Activated T-cell treated with anti-CD3 and anti-CD28 coated beads, Interleukin-2, amount 50 U/mL, for 4 hours (primary cell): ENCODE results near the gene GOLGA6L10. TPM values are rescaled to one million over a fixed set of nuclear protein-coding genes. Genes with fewer than 3 reads are reported as not detected.
"Not testable (repeated sequence)": the region's sequence is repeated elsewhere in the genome, so short reads cannot be mapped to it uniquely, and the experiment has no call there.

Source experiments
- ATAC-seq, 2 donors: fragments of 200-7000 bp; cut with Tn5 transposase; one replicate each; pipeline ENCODE4 v1.10.0; 2021
- DNase-seq: peaks from one replicate; pipeline ENCODE4 v3.0.0-alpha.2; 2020
- H3K27me3 Mint-ChIP-seq: one replicate; pipeline ENCODE4 v1.8.0; 2021; ENCODE audit warnings: low read depth, mixed read lengths
- H3K36me3 Mint-ChIP-seq: one replicate; pipeline ENCODE4 v1.8.0; 2022; ENCODE audit warnings: mixed read lengths; ENCODE audit not compliant: insufficient read depth
- H3K4me1 Mint-ChIP-seq: one replicate; pipeline ENCODE4 v1.8.0; 2021; ENCODE audit warnings: low read depth, mixed read lengths
- H3K4me3 Mint-ChIP-seq: one replicate; pipeline ENCODE4 v1.8.0; 2021; ENCODE audit warnings: mild to moderate bottlenecking, moderate library complexity, mixed read lengths
- H3K9me3 Mint-ChIP-seq: one replicate; pipeline ENCODE4 v1.8.0; 2021; ENCODE audit warnings: mixed read lengths
- total RNA-seq, 3 donors: library from RNA; stranded (reverse); gene quantifications; one replicate each; pipeline ENCODE4 v1.2.1, GENCODE V29; 2021

Gene GOLGA6L10
- total RNA-seq, 3 donors from 2014 or later = 0.42 to 1.1 TPM; not detected in 1

- H3K4me1 Mint-ChIP-seq, H3K36me3 Mint-ChIP-seq, H3K27me3 Mint-ChIP-seq, DNase-seq, H3K9me3 Mint-ChIP-seq, ATAC-seq, H3K4me3 Mint-ChIP-seq: not testable (repeated sequence)
These were observed 13.5 kb upstream of the GOLGA6L10 start for GRCh38 chr15:82362790-82363189.

GRCh38 chr15:82360618-82361017 lies 11.3 kb upstream of the GOLGA6L10 start:
- H3K4me3 Mint-ChIP-seq, H3K4me1 Mint-ChIP-seq, H3K27me3 Mint-ChIP-seq, ATAC-seq, H3K9me3 Mint-ChIP-seq, DNase-seq, H3K36me3 Mint-ChIP-seq: not testable (repeated sequence)

- H3K36me3 Mint-ChIP-seq, ATAC-seq, H3K4me1 Mint-ChIP-seq, H3K9me3 Mint-ChIP-seq, H3K27me3 Mint-ChIP-seq, H3K4me3 Mint-ChIP-seq, DNase-seq: not testable (repeated sequence)
These were observed 5.8 kb upstream of the GOLGA6L10 start for GRCh38 chr15:82355055-82355454.

- ATAC-seq, DNase-seq, H3K27me3 Mint-ChIP-seq, H3K4me1 Mint-ChIP-seq, H3K4me3 Mint-ChIP-seq, H3K36me3 Mint-ChIP-seq, H3K9me3 Mint-ChIP-seq: not testable (repeated sequence)
These were observed 5.3 kb upstream of the GOLGA6L10 start for GRCh38 chr15:82354546-82354945.

- ATAC-seq, DNase-seq, H3K4me1 Mint-ChIP-seq, H3K9me3 Mint-ChIP-seq, H3K4me3 Mint-ChIP-seq, H3K27me3 Mint-ChIP-seq, H3K36me3 Mint-ChIP-seq: not testable (repeated sequence)
These were observed 1.6 kb downstream of the GOLGA6L10 start for GRCh38 chr15:82347645-82348044.

- H3K27me3 Mint-ChIP-seq, ATAC-seq, H3K4me1 Mint-ChIP-seq, DNase-seq, H3K4me3 Mint-ChIP-seq, H3K36me3 Mint-ChIP-seq, H3K9me3 Mint-ChIP-seq: not testable (repeated sequence)
These were observed 4.1 kb downstream of the GOLGA6L10 start for GRCh38 chr15:82345176-82345575.

GRCh38 chr15:82344421-82344820 lies 4.9 kb downstream of the GOLGA6L10 start:
- DNase-seq, H3K4me1 Mint-ChIP-seq, H3K36me3 Mint-ChIP-seq, H3K27me3 Mint-ChIP-seq, H3K4me3 Mint-ChIP-seq, ATAC-seq, H3K9me3 Mint-ChIP-seq: not testable (repeated sequence)

- DNase-seq, H3K27me3 Mint-ChIP-seq, H3K4me1 Mint-ChIP-seq, H3K9me3 Mint-ChIP-seq, H3K36me3 Mint-ChIP-seq, ATAC-seq, H3K4me3 Mint-ChIP-seq: not testable (repeated sequence)
These were observed 5.4 kb downstream of the GOLGA6L10 start for GRCh38 chr15:82343851-82344250.

GRCh38 chr15:82342632-82343374 lies 6.5 kb downstream of the GOLGA6L10 start:
- not testable (repeated sequence) for H3K9me3 Mint-ChIP-seq, H3K4me3 Mint-ChIP-seq, DNase-seq, H3K27me3 Mint-ChIP-seq, ATAC-seq, H3K4me1 Mint-ChIP-seq, H3K36me3 Mint-ChIP-seq

- H3K36me3 Mint-ChIP-seq, H3K27me3 Mint-ChIP-seq, DNase-seq, H3K9me3 Mint-ChIP-seq, H3K4me3 Mint-ChIP-seq, H3K4me1 Mint-ChIP-seq, ATAC-seq: not testable (repeated sequence)
These were observed 10.7 kb downstream of the GOLGA6L10 start for GRCh38 chr15:82338573-82338972.

- not testable (repeated sequence) for H3K27me3 Mint-ChIP-seq, H3K4me3 Mint-ChIP-seq, H3K9me3 Mint-ChIP-seq, DNase-seq, H3K4me1 Mint-ChIP-seq, ATAC-seq, H3K36me3 Mint-ChIP-seq
These were observed 11.2 kb downstream of the GOLGA6L10 start for GRCh38 chr15:82338053-82338452.

GRCh38 chr15:82337051-82337450 lies 12.2 kb downstream of the GOLGA6L10 start:
- H3K36me3 Mint-ChIP-seq, H3K27me3 Mint-ChIP-seq, H3K4me3 Mint-ChIP-seq, ATAC-seq, H3K9me3 Mint-ChIP-seq, H3K4me1 Mint-ChIP-seq, DNase-seq: not testable (repeated sequence)

GRCh38 chr15:82336180-82336647 lies 13.1 kb downstream of the GOLGA6L10 start:
- H3K4me3 Mint-ChIP-seq, H3K4me1 Mint-ChIP-seq, H3K9me3 Mint-ChIP-seq, H3K27me3 Mint-ChIP-seq, ATAC-seq, H3K36me3 Mint-ChIP-seq, DNase-seq: not testable (repeated sequence)

GRCh38 chr15:82335006-82335405 lies 14.3 kb downstream of the GOLGA6L10 start:
- not testable (repeated sequence) for H3K27me3 Mint-ChIP-seq, DNase-seq, H3K36me3 Mint-ChIP-seq, ATAC-seq, H3K4me1 Mint-ChIP-seq, H3K9me3 Mint-ChIP-seq, H3K4me3 Mint-ChIP-seq

GRCh38 chr15:82334554-82334932 lies 14.7 kb downstream of the GOLGA6L10 start:
- H3K9me3 Mint-ChIP-seq, ATAC-seq, DNase-seq, H3K4me1 Mint-ChIP-seq, H3K4me3 Mint-ChIP-seq, H3K36me3 Mint-ChIP-seq, H3K27me3 Mint-ChIP-seq: not testable (repeated sequence)
